HUES64 (cell line): ENCODE results near the gene DAZAP2.
"Not testable (repeated sequence)": the region's sequence is repeated elsewhere in the genome, so short reads cannot be mapped to it uniquely, and the experiment has no call there.

Source experiments
- H3K27ac ChIP-seq: 2 replicates; pipeline ENCODE4 v1.7.0; 2013; ENCODE audit warnings: low read depth, low read length, inconsistent platforms
- H3K27me3 ChIP-seq: 2 replicates; pipeline ENCODE4 v1.6.1; 2013; ENCODE audit warnings: mild to moderate bottlenecking, low read length; ENCODE audit not compliant: insufficient read depth
- H3K36me3 ChIP-seq: 2 replicates; pipeline ENCODE4 v1.6.1; 2013; ENCODE audit warnings: mild to moderate bottlenecking, low read length; ENCODE audit not compliant: insufficient read depth
- H3K4me1 ChIP-seq: 2 replicates; pipeline ENCODE4 v1.6.1; 2013; ENCODE audit warnings: mild to moderate bottlenecking, low read length, moderate library complexity; ENCODE audit not compliant: insufficient read depth
- H3K4me3 ChIP-seq: 2 replicates; pipeline ENCODE4 v1.5.1; 2013; ENCODE audit warnings: mild to moderate bottlenecking, low read length, moderate library complexity
- H3K9ac ChIP-seq: 2 replicates; pipeline ENCODE4 v1.6.1; 2013; ENCODE audit warnings: mild to moderate bottlenecking, low read depth, low read length
- H3K9me3 ChIP-seq: 2 replicates; pipeline ENCODE4 v1.6.1; 2013; ENCODE audit warnings: low read depth, low read length; ENCODE audit not compliant: insufficient read depth
- WGBS: fragments of 150-250, 120-280 bp; methylation state at CpG from one replicate; pipeline ENCODE4 v1.1.7; 2013; ENCODE audit warnings: missing lambda C conversion rate; 5-methylcytosine and 5-hydroxymethylcytosine counted together

Gene DAZAP2

DNA sequence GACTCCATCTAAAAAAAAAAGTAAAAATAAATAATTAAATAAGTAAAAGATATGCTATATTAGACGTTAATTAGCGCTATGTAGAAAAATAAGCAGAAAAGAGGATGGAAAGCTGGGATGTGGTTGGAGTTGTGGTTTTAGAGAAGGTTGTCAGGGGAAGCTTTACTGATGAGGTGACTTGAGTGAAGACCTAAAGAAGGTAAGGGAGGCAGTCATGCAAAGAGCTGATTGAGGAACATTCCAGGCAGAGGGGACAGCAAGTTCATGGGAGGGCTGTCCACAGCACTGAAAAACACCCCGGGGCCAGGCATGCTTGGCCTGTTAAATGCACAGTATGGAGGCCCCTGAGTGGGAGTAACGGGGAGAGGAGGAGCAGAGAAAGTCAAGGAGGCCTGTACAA lies 15.9 kb downstream of the DAZAP2 start:
- Histone ChIP-seq H3K36me3 (peaks cover 2% of the 10 kb centered on the region; the same call in 1 of the 2 replicates), H3K27ac (no peak overlapping the region), H3K9ac (no peak overlapping the region), H3K4me1 (no peaks in the 10 kb centered on the region; the same call in 1 of the 2 replicates), H3K4me3 (no peak overlapping the region), H3K9me3 (no peaks in the 10 kb centered on the region), H3K27me3 (no peaks in the 10 kb centered on the region)
- 93% methylated on average over 4 of the region's 4 CpGs for WGBS

GRCh38 chr12:51259600-51259999 lies 21.0 kb downstream of the DAZAP2 start:
- H3K9me3 ChIP-seq, H3K36me3 ChIP-seq, H3K27ac ChIP-seq, H3K9ac ChIP-seq, H3K4me3 ChIP-seq, H3K27me3 ChIP-seq, H3K4me1 ChIP-seq: not testable (repeated sequence)
- 96% methylated on average over 1 of the region's 1 CpG for WGBS

DNA sequence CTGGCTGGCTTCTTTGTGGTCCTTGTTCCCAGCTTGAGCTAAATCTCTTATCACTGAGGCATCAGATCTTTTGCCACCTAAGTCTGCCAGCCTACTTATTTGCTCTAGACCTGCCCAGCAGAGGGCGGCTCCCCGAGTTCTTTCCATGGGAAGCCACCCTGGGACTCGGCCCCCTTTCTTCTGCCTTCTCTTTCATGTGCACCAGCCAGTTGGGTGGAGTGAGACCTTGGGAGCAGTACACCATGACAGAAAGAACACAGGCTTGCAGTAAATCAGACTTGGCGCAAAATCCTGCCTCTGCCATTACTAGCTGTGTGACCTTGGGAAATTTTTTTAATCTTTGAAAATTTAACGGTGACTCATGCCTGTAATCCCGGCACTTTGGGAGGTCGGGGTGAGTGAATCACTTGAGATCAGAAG lies 24.1 kb downstream of the DAZAP2 start:
- H3K36me3 ChIP-seq, result no peaks in the 10 kb centered on the region; the same call in 1 of the 2 replicates
- H3K9me3 ChIP-seq, result no peaks in the 10 kb centered on the region
- no peaks in the 10 kb centered on the region for H3K27me3 ChIP-seq
- WGBS, result 71% methylated on average over 7 of the region's 7 CpGs
- no peak overlapping the region for H3K9ac ChIP-seq
- H3K4me1 ChIP-seq, result 0 out of 2 replicates have a peak, but pooled peaks cover 3% of the 10 kb centered on the region
- no peak overlapping the region for H3K4me3 ChIP-seq
- H3K27ac ChIP-seq, result no peak overlapping the region

DNA sequence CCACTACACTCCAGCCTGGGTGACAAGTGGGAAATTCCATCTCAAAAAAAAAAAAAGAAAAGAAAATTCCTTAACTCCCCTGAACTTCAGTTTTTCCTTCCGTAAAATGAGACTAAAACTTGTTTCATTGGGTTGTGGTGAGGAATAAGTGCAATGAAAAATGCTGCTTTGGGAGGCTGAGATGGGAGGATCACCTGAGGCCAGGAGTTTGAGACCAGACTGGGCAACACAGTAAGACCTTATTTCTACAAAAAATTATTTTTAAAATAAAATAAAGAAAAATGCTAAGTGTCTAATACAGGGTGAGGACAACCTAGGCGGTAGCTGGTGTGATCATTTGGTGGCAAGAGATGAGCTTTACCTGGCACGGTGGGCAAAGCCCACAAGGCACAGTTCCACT lies 24.7 kb downstream of the DAZAP2 start:
- Histone ChIP-seq H3K4me1 (0 out of 2 replicates have a peak, but pooled peaks cover 3% of the 10 kb centered on the region), H3K36me3 (no peaks in the 10 kb centered on the region; the same call in 1 of the 2 replicates), H3K27ac (no peak overlapping the region), H3K27me3 (no peaks in the 10 kb centered on the region), H3K9ac (no peak overlapping the region), H3K4me3 (no peak overlapping the region), H3K9me3 (no peaks in the 10 kb centered on the region)
- WGBS, result 93% methylated on average over 3 of the region's 3 CpGs

DNA sequence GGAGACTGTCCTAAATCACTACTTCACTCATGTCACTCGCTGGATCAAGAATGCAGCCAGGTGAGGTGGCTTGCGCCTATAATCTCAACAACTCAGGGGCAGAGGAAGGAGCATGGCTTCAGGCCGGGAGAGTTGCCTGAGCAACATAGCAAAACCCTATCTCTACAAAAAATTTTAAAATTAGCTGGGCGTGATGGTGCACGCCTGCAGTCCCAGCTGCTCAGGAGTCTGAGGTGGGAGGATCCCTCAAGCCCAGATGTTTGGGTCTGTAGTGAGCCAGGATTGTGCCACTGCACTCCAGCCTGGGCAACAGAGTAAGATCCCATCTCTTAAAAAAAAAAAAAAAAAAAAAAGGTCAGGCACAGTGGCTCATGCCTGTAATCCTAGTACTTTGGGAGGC lies 25.7 kb downstream of the DAZAP2 start:
- H3K4me3 ChIP-seq, result no peak overlapping the region
- H3K36me3 ChIP-seq, result no peaks in the 10 kb centered on the region; the same call in 1 of the 2 replicates
- H3K9me3 ChIP-seq, result no peaks in the 10 kb centered on the region
- H3K27me3 ChIP-seq, result peaks cover 3% of the 10 kb centered on the region; the same call in 1 of the 2 replicates
- 0 out of 2 replicates have a peak, but pooled peaks cover 3% of the 10 kb centered on the region for H3K4me1 ChIP-seq
- no peak overlapping the region for H3K9ac ChIP-seq
- no peak overlapping the region for H3K27ac ChIP-seq
- whole genome bisulfite sequencing, result 95% methylated on average over 5 of the region's 5 CpGs

- Histone ChIP-seq H3K9ac (no peak overlapping the region), H3K4me3 (no peak overlapping the region), H3K9me3 (no peaks in the 10 kb centered on the region), H3K4me1 (0 out of 2 replicates have a peak, but pooled peaks cover 3% of the 10 kb centered on the region), H3K36me3 (no peaks in the 10 kb centered on the region; the same call in 1 of the 2 replicates), H3K27ac (no peak overlapping the region), H3K27me3 (peaks cover 5% of the 10 kb centered on the region; the same call in 1 of the 2 replicates)
Observed at GRCh38 chr12:51265024-51265423, 26.4 kb downstream of the DAZAP2 start.

DNA sequence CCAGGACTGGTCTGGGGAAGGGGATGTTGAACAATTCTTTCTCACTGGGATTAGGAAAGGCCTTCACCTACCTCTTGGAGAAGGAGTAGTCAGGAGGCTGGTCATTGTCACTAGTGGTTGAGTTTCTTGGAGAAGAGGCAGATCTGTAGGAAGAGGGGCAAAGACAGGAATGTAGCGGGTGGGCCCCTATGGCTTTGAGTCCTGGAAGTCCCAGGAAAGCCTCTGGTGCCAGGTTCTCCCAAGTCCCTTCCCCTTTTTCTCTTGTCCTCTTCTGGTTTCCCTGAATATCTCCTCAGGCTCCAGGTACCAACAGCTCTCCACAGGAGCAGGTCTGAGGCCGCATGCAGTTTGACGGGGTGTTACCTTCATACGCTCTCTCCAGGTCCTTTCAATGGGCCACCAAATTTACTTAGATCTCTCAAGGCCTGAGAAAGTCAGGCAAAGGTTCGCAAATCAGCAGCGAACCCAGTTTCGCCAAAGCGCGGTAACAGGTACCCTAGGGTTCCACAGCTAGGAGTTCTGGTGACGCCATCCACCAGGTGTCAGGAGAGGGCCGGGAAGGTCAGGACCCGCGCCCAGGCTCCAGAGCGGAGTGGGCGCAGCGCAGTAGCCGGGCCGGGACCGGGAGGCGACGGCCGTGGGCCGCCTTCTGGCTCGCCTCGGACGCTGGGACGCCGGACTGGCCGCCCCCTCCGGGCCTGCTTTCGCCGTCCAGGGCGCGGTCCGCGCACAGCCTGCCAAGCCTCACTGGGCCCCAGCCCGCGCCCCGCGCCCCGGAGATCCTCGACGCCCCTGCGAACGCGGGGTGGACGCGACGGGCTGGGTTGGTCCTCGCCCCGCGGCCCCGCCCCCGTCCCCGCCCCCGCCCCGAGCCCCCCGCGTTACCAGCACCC lies 30.8 kb downstream of the DAZAP2 start:
- H3K27ac ChIP-seq, result no peak overlapping the region; the same call in 1 of the 2 replicates
- H3K9ac ChIP-seq, result peak overlapping the region; percentile 57
- H3K36me3 ChIP-seq, result no peaks in the 10 kb centered on the region; the same call in 1 of the 2 replicates
- H3K9me3 ChIP-seq, result no peaks in the 10 kb centered on the region
- peak overlapping the region; percentile 66 for H3K4me3 ChIP-seq
- 7% methylated on average over 59 of the region's 59 CpGs for WGBS
- peaks cover 22% of the 10 kb centered on the region for H3K27me3 ChIP-seq
- H3K4me1 ChIP-seq, result 0 out of 2 replicates have a peak, but pooled peaks cover 3% of the 10 kb centered on the region

DNA sequence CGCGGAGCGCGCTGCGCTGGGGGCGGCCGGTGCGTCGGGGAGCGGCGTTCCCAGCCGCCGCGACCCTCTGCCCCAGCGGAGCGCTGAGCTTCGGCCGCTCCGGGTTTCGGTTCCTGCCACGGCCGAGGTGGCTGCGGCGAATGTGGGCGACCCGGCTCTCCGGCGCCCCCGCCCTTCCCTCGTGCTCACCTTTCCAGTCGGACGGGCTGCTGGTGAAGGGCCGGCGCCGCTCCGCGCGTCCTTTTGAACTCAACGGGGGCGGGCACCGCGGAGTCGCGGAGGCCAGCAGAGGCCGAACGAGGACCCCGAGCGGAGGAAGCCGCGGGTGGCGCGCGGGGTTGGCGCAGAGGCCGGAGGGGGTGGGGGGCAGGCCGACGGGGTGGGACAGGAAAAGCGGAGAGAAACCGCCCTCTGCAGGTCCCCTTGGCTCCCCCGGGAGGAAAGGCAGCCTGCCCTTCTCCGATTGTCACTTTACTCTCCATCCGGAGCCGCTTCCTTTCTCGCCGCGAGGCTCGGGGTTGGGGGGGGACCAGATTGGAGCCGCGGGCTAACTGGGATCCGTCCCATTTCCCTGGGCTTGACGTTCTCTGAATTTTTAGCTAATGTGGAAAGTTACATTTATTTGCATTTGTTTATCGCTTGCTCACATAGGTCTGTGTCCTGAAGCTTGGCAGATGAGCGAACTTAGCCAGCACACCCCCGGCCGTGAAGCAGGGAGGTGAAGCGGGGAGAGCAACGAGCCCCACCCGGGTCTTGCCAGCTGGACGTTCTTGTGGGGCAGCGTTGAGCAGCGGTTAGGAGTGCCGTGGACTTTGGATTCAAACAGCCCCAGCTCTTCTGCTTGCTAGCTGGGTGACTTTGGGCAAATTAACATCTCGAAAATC lies 31.7 kb downstream of the DAZAP2 start, which contains the start of gene SMAGP:
TSS of gene SMAGP (minus strand) at position 349 of the 884 bp plus-strand sequence. CDS start 1,137 bp downstream, outside the sequence.
- Histone ChIP-seq H3K27ac (no peak within 1 kb of the TSS; the same call in 1 of the 2 replicates), H3K4me3 (peak within 1 kb of the TSS; percentile 66), H3K9ac (peak within 1 kb of the TSS; percentile 57), H3K4me1 (0 out of 2 replicates have a peak, but pooled peaks cover 3% of the 10 kb centered on the region), H3K36me3 (no peaks in the 10 kb centered on the region; the same call in 1 of the 2 replicates), H3K9me3 (no peaks in the 10 kb centered on the region), H3K27me3 (peaks cover 22% of the 10 kb centered on the region)
- 2% methylated on average over 83 of the region's 83 CpGs for WGBS

GRCh38 chr12:51270951-51271518 lies 32.4 kb downstream of the DAZAP2 start:
- no peaks in the 10 kb centered on the region for H3K4me1 ChIP-seq
- peaks cover 22% of the 10 kb centered on the region for H3K27me3 ChIP-seq
- 74% methylated on average over 9 of the region's 9 CpGs for WGBS
- H3K9ac ChIP-seq, result peak overlapping the region; percentile 56; the same call in 1 of the 2 replicates
- H3K9me3 ChIP-seq, result no peaks in the 10 kb centered on the region
- H3K4me3 ChIP-seq, result peak overlapping the region; percentile 66
- H3K36me3 ChIP-seq, result no peaks in the 10 kb centered on the region
- H3K27ac ChIP-seq, result no peak overlapping the region

GRCh38 chr12:51272810-51273209 lies 34.2 kb downstream of the DAZAP2 start:
- not testable (repeated sequence) for H3K9me3 ChIP-seq, H3K27ac ChIP-seq, H3K36me3 ChIP-seq, H3K4me3 ChIP-seq, H3K4me1 ChIP-seq, H3K9ac ChIP-seq
- peaks cover 22% of the 10 kb centered on the region for H3K27me3 ChIP-seq
- 93% methylated on average over 7 of the region's 7 CpGs for WGBS
